GM12878 (cell line): ENCODE data around the gene ASAP2. TPM values are rescaled to one million over a fixed set of nuclear protein-coding genes. Genes with fewer than 3 reads are reported as not detected.

Experiments used
- ATAC-seq: fragments of 200-7000 bp; cut with Tn5 transposase; 3 replicates; pipeline ENCODE4 v1.9.1; 2020; ENCODE audit warnings: mild to moderate bottlenecking, moderate library complexity
- BruUV-seq: library from RNA; stranded (reverse); fragments of 400-500 nt; replicated peaks from 2 replicates; lab custom pipeline; 2021; lab: Mats Ljungman, UMichigan
- CTCF ChIA-PET: fragments of 300-600 bp; sonication (Branson Sonifier 250); formaldehyde crosslinking; extraction: SDS; loops from one replicate; lab custom pipeline; 2021; ENCODE audit warnings: inconsistent platforms; lab: Yijun Ruan, JAX
- POLR2A ChIA-PET: fragments of 350-600 bp; formaldehyde crosslinking; extraction: SDS; loops from one replicate; lab custom pipeline; 2021; ENCODE audit warnings: inconsistent platforms; lab: Charles Lee
- RAD21 ChIA-PET: fragments of 300-600 bp; sonication (Branson Sonifier 250); formaldehyde crosslinking; loops from one replicate; lab custom pipeline; 2023; ENCODE audit warnings: antibody characterized with exemption; ENCODE audit not compliant: unreplicated experiment; lab: Charles Lee
- SMC1A ChIA-PET: fragments of 300-600 bp; sonication (Branson Sonifier 250); formaldehyde crosslinking; loops from one replicate; lab custom pipeline; 2023; ENCODE audit not compliant: unreplicated experiment, uncharacterized antibody; lab: Charles Lee
- DNase-seq: peaks from one replicate; pipeline ENCODE4 v3.0.0-alpha.2; 2011; ENCODE audit warnings: low read depth, low spot score
- FAIRE-seq: peaks from 3 replicates; lab custom pipeline; 2011; peaks lifted over from hg19 to GRCh38; lab: Jason Lieb, UNC
- H2AFZ ChIP-seq: 2 replicates; pipeline ENCODE4 v1.6.0; 2011; ENCODE audit warnings: low read depth, low read length, control low read depth; ENCODE audit not compliant: control insufficient read depth
- H3K27ac ChIP-seq: 2 replicates; pipeline ENCODE4 v1.5.1; 2011; ENCODE audit warnings: control low read depth; ENCODE audit not compliant: control insufficient read depth, insufficient read depth
- H3K27me3 ChIP-seq, 2 experiments: replicated peaks in 1 of 2; 2 replicates each; pipeline versions ENCODE4 v1.6.0 to v1.6.1; 2011; ENCODE audit warnings: low read length in 1 of 2; ENCODE audit not compliant: control insufficient read depth in 2 of 2, insufficient read depth in 2 of 2
- H3K36me3 ChIP-seq, 2 experiments: 2 replicates each; pipeline ENCODE4 v1.5.1; 2011; ENCODE audit warnings: low read length in 1 of 2; ENCODE audit not compliant: control insufficient read depth in 2 of 2, insufficient read depth in 2 of 2
- H3K4me1 ChIP-seq: 2 replicates; pipeline ENCODE4 v1.6.1; 2011; ENCODE audit warnings: mild to moderate bottlenecking, low read length, moderate library complexity, mixed read lengths; ENCODE audit not compliant: control insufficient read depth, insufficient read depth
- H3K4me2 ChIP-seq: 2 replicates; pipeline ENCODE4 v1.6.0; 2011; ENCODE audit warnings: control low read depth; ENCODE audit not compliant: control insufficient read depth, insufficient read depth
- H3K4me3 ChIP-seq: fragments of 200-600 bp; sonication (generic); 2 replicates; pipeline ENCODE4 v1.5.1; 2016
- H3K79me2 ChIP-seq: 2 replicates; pipeline ENCODE4 v1.6.0; 2011; ENCODE audit warnings: low read length; ENCODE audit not compliant: control insufficient read depth, insufficient read depth
- H3K9ac ChIP-seq: 2 replicates; pipeline ENCODE4 v1.8.0; 2011; ENCODE audit warnings: low read length, control low read depth, mixed read lengths; ENCODE audit not compliant: control insufficient read depth, insufficient read depth
- H3K9me3 ChIP-seq: replicated peaks from 3 replicates; pipeline ENCODE4 v1.5.1; 2011; ENCODE audit warnings: mild to moderate bottlenecking, low read length; ENCODE audit not compliant: control insufficient read depth, insufficient read depth
- H4K20me1 ChIP-seq: 2 replicates; pipeline ENCODE4 v1.6.0; 2011; ENCODE audit not compliant: control insufficient read depth, insufficient read depth
- ATF2 ChIP-seq: IDR thresholded peaks from 2 replicates; pipeline ENCODE4 v1.6.1; 2012; ENCODE audit warnings: low read length, inconsistent platforms
- CHD1 ChIP-seq: IDR thresholded peaks from 2 replicates; pipeline ENCODE4 v1.6.1; 2012; ENCODE audit warnings: low read depth, low read length, improper control_type of control experiment
- E2F4 ChIP-seq: IDR thresholded peaks from 2 replicates; pipeline ENCODE4 v1.6.1; 2012; ENCODE audit warnings: low read depth, low read length, improper control_type of control experiment
- IRF4 ChIP-seq: IDR thresholded peaks from 2 replicates; pipeline ENCODE4 v1.6.1; 2011; ENCODE audit warnings: low read depth, low read length
- MYC ChIP-seq: IDR thresholded peaks from 2 replicates; pipeline ENCODE4 v1.6.1; 2011; ENCODE audit warnings: mild to moderate bottlenecking, low read length, moderate library complexity, inconsistent platforms; ENCODE audit not compliant: insufficient read depth, insufficient replicate concordance, insufficient read length, severe bottlenecking
- RB1 ChIP-seq: fragments of 450-650 bp; formaldehyde crosslinking; IDR thresholded peaks from 2 replicates; pipeline ENCODE4 v1.6.1; 2017; ENCODE audit warnings: mild to moderate bottlenecking, borderline replicate concordance
- ZBTB11 ChIP-seq: fragments of 450-650 bp; formaldehyde crosslinking; IDR thresholded peaks from 2 replicates; pipeline ENCODE4 v1.5.0; 2022; ENCODE audit warnings: mild to moderate bottlenecking, missing genetic modification characterization
- WGBS: methylation state at CpG from one replicate; pipeline ENCODE4 v1.1.6; 2016; ENCODE audit warnings: low lambda C conversion rate; ENCODE audit not compliant: insufficient replicate concordance, insufficient coverage; ENCODE audit errors: missing lambda C conversion rate; 5-methylcytosine and 5-hydroxymethylcytosine counted together
- in situ Hi-C: fragments of 300-500 bp; cut with MboI; formaldehyde crosslinking; loops from 9 replicates; pipeline ENCODE4 v1.14.3; 2018; ENCODE audit warnings: mixed read lengths
- intact Hi-C: fragments of 100-400 bp; cut with micrococcal nuclease; formaldehyde crosslinking; loops from one replicate; pipeline ENCODE4 v1.14.2; 2022; ENCODE audit not compliant: unreplicated experiment
- polyA plus RNA-seq, 11 experiments: library from polyadenylated mRNA; depleted of rRNA in 4 of 11; unstranded in 6 of 11; stranded (reverse) in 5 of 11; fragments of >200 nt; fragmentation: Nextera tagmentation in 4 of 11; fragmentation: Illumina TruSeq in 1 of 11; extraction: Ambion mirVana in 4 of 11; extraction: Trizol in 1 of 11; gene quantifications; 1 replicate in 1 of 11; 2 replicates in 10 of 11; pipeline versions ENCODE4 v1.2.1 to v1.2.3, GENCODE V29; 2011 to 2016; ENCODE audit warnings: inconsistent platforms in 2 of 11, missing spikeins in 2 of 11, low read depth in 1 of 11
- total RNA-seq, 4 experiments: library from RNA; depleted of rRNA in 3 of 4; stranded (reverse); fragments of >200 nt in 3 of 4; fragmentation: Illumina TruSeq in 1 of 4; extraction: Trizol in 1 of 4; gene quantifications; 2 replicates each; pipeline versions ENCODE4 v1.2.1 to v1.2.3, GENCODE V29; 2013 to 2021

Gene ASAP2
- total and polyA plus RNA-seq, 10 of the 15 experiments (the other 5 are each of a cell fraction or from before 2014, with no cell fraction given): 0.05 to 0.27 (median 0.07) TPM; not detected in 4

- ChIA-PET SMC1A (no interaction called here), CTCF (interaction anchor here (0.6 to 1.4 kb wide), 3 partner anchors 9 to 373 kb away, joined by 3 to 4 read pairs (median 3); no protein-coding TSS in a partner anchor), RAD21 (no interaction called here), POLR2A (interaction anchor here (0.5 to 0.6 kb wide), 2 partner anchors 22 to 92 kb away, joined by 3 read pairs; no protein-coding TSS in a partner anchor)
- Histone ChIP-seq H3K4me1 (no peaks in the 10 kb centered on the region), H2AFZ (no peak overlapping the region), H3K27me3 (peaks cover 2 to 14% of the 10 kb centered on the region in 2 experiments; a peak in 2 of 4 replicates), H3K36me3 (no peaks in the 10 kb centered on the region), H4K20me1 (no peaks in the 10 kb centered on the region), H3K79me2 (no peaks in the 10 kb centered on the region), H3K9ac (no peak overlapping the region), H3K27ac (no peak overlapping the region), H3K4me3 (no peak overlapping the region), H3K4me2 (no peak overlapping the region), H3K9me3 (no peaks in the 10 kb centered on the region)
- no peak for TF ChIP-seq CHD1
- TF ChIP-seq IRF4: no peak
- no peak for TF ChIP-seq E2F4
- TF ChIP-seq MYC: no peak
- no peak for TF ChIP-seq ZBTB11 (CRISPR knock-in tag)
- no peak for TF ChIP-seq RB1
- no peak for TF ChIP-seq ATF2
- no peak for DNase-seq
- no peak for ATAC-seq
- intact Hi-C loops: no loop called here
- 10% methylated on average over 4 of the region's 4 CpGs for WGBS
- in situ Hi-C loops: no loop called here
- no peak for FAIRE-seq
- no TSS peak for BruUV-seq
Measured at GRCh38 chr2:9359463-9359862, 152.9 kb downstream of the ASAP2 start.
